ENCODE data around the gene CLEC2D. TPM values are rescaled to one million over a fixed set of nuclear protein-coding genes. Genes with fewer than 3 reads are reported as not detected.

The CLEC2D gene
- total and polyA plus RNA-seq, 2 donors (not counting 1 experiment from before 2014, with no cell fraction given), result 158 to 426 TPM

GRCh38 chr12:9647825-9648700, 21.4 kb upstream of the CLEC2D start:
- Mint-ChIP-seq H3K27ac (peak overlapping the region; percentile 86), H3K4me3 (peak overlapping the region; percentile 98), H3K27me3 (no peaks in the 10 kb centered on the region), H3K4me1 (peaks cover 52% of the 10 kb centered on the region), H3K9me3 (ENCODE audit: insufficient read depth) (peaks cover 3% of the 10 kb centered on the region)
- peaks cover 0 to 7% (median 4%) of the 10 kb centered on the region in 3 donors for H3K9me3 ChIP-seq (ENCODE audit: control extremely low read depth in 1 of 3, control insufficient read depth in 2 of 3, insufficient read depth in 1 of 3, low read length in 2 of 3)
- whole genome bisulfite sequencing (ENCODE audit: insufficient coverage), result under 1% methylated on average over 55 of the region's 55 CpGs
- DNase-seq, result peak; percentile 97
- H3K79me2 ChIP-seq (ENCODE audit: control insufficient read depth, insufficient read depth, low read length), result peaks cover 19% of the 10 kb centered on the region
- H3K4me3 ChIP-seq (ENCODE audit: control extremely low read depth in 1 of 5, extremely low read depth in 1 of 5, insufficient read depth in 1 of 5, low read depth in 2 of 5, low read length in 4 of 5), result peak overlapping the region; percentile 72 to 99 (median 83)
- H3K36me3 ChIP-seq (replicated peaks in 1 of 2; ENCODE audit: control extremely low read depth in 1 of 2, control insufficient read depth in 1 of 2, extremely low read depth in 1 of 2, insufficient read depth in 2 of 2, low read length in 1 of 2), result no peaks in the 10 kb centered on the region
- peaks cover 34% of the 10 kb centered on the region in 2 donors for H3K4me1 ChIP-seq (ENCODE audit: control insufficient read depth in 2 of 2, insufficient read depth in 2 of 2, low read length in 2 of 2)
- peak overlapping the region; percentile 71 for H2AFZ ChIP-seq (ENCODE audit: insufficient read depth, low read depth, low read length, poor library complexity, severe bottlenecking)
- ATAC-seq (ENCODE audit: low read depth), result peak; percentile 71
- POLR2A ChIA-PET, result interaction anchor here (0.5 to 3.9 kb wide), 19 partner anchors 8 to 113 kb away, joined by 3 to 36 read pairs (median 6); partner anchors contain the start of genes CD69, CLEC2D and CLECL1
- TF ChIP-seq EZH2 (IDR thresholded peaks at IDR 0.05; ENCODE audit: borderline replicate concordance, insufficient read depth, low read depth, low read length, poor library complexity, severe bottlenecking), result no peak
- no peak for TF ChIP-seq CTCF (IDR thresholded peaks at IDR 0.05)
- H3K4me2 ChIP-seq (replicated peaks; ENCODE audit: low read depth, low read length, poor library complexity, severe bottlenecking), result peak overlapping the region; percentile 94
- peak overlapping the region; percentile 94 for H3K9ac ChIP-seq (ENCODE audit: low read length)
- CTCF ChIA-PET, result interaction anchor here (0.6 to 4.9 kb wide), 27 partner anchors 9 to 219 kb away, joined by 3 to 48 read pairs (median 4); partner anchors contain the start of genes CLEC2D and CLECL1
- intact Hi-C loops (cut with micrococcal nuclease), result loop anchor here (1.0 to 10.0 kb wide), 7 partner anchors 10 to 217 kb away; partner anchors contain the start of genes CLEC2B, CLEC2D and CLECL1
- no peaks in the 10 kb centered on the region for H3K27me3 ChIP-seq (replicated peaks in 1 of 4; ENCODE audit: control extremely low read depth in 1 of 4, control insufficient read depth in 3 of 4, insufficient read depth in 4 of 4, low read length in 3 of 4)
- H3K27ac ChIP-seq (ENCODE audit: low read length in 2 of 2), result peak overlapping the region; percentile 92 to 98
- no peaks in the 10 kb centered on the region for H4K20me1 ChIP-seq (ENCODE audit: control insufficient read depth, insufficient read depth, low read length, poor library complexity, severe bottlenecking)
